Esophagus muscularis mucosa (tissue), 4 donors: ENCODE data around the gene EMID1. TPM values are rescaled to one million over a fixed set of nuclear protein-coding genes. Genes with fewer than 3 reads are reported as not detected.

ENCODE experiments used
- DNase-seq: peaks from one replicate; pipeline ENCODE4 v3.0.0-alpha.2; 2017; ENCODE audit errors: extremely low spot score
- H3K27ac ChIP-seq, 4 donors: fragments of 200-600 bp; sonication (generic); replicated peaks in 1 of 4; 1 replicate in 3 of 4; 2 replicates in 1 of 4; pipeline ENCODE4 v1.5.1; 2016 to 2019; ENCODE audit warnings: mild to moderate bottlenecking in 1 of 4
- H3K27me3 ChIP-seq, 4 donors: fragments of 200-600 bp; sonication (generic); one replicate each; pipeline versions ENCODE4 v1.5.1 to v1.6.0; 2016 to 2019
- H3K36me3 ChIP-seq, 4 donors: fragments of 200-600 bp; sonication (generic); one replicate each; pipeline ENCODE4 v1.5.1; 2016 to 2019
- H3K4me1 ChIP-seq, 4 donors: fragments of 200-600 bp; sonication (generic); one replicate each; pipeline ENCODE4 v1.5.1; 2016 to 2019
- H3K4me3 ChIP-seq, 4 donors: fragments of 200-600 bp; sonication (generic); 1 replicate in 2 of 4; 2 replicates in 2 of 4; pipeline ENCODE4 v1.5.1; 2016 to 2019; ENCODE audit warnings: mild to moderate bottlenecking in 4 of 4, moderate library complexity in 1 of 4
- H3K9me3 ChIP-seq, 4 donors: fragments of 200-600 bp; sonication (generic); 1 replicate in 3 of 4; 2 replicates in 1 of 4; pipeline ENCODE4 v1.5.1; 2016 to 2019
- CTCF ChIP-seq, 3 experiments: fragments of 200-600 bp in 2 of 3; fragments of 450-650 bp in 1 of 3; sonication (generic) in 2 of 3; IDR thresholded peaks; one replicate each; pipeline ENCODE4 v1.5.1; 2017 to 2019; ENCODE audit warnings: antibody characterized with exemption in 3 of 3, mild to moderate bottlenecking in 2 of 3, moderate library complexity in 1 of 3
- EP300 ChIP-seq: sonication (generic); formaldehyde crosslinking; IDR thresholded peaks from one replicate; pipeline ENCODE4 v1.6.1; 2017; ENCODE audit warnings: antibody characterized with exemption
- POLR2A ChIP-seq: fragments of 450-650 bp; IDR thresholded peaks from one replicate; pipeline ENCODE4 v1.6.1; 2017; ENCODE audit warnings: antibody characterized with exemption, moderate library complexity, mild to moderate bottlenecking, low read depth
- POLR2AphosphoS5 ChIP-seq, 2 donors: sonication (generic); formaldehyde crosslinking; IDR thresholded peaks; one replicate each; pipeline ENCODE4 v1.6.1; 2017; ENCODE audit warnings: antibody characterized with exemption in 2 of 2
- WGBS: methylation state at CpG from one replicate; pipeline ENCODE4 v1.1.5; 2018; 5-methylcytosine and 5-hydroxymethylcytosine counted together
- intact Hi-C: fragments of 100-400 bp; cut with DNase I; formaldehyde crosslinking; loops from one replicate; pipeline ENCODE4 v1.15.1; 2023
- total RNA-seq, 4 donors: library from RNA; depleted of rRNA; stranded (reverse); fragments of >200 nt; gene quantifications; one replicate each; pipeline versions ENCODE4 v1.1.0 to v1.2.1, GENCODE V29; 2016

The EMID1 gene
- total RNA-seq, 4 donors from 2014 or later = 0.65 to 4.0 (median 0.93) TPM

GRCh38 chr22:29256606-29257325 is 51.1 kb downstream of the EMID1 start:
- intact Hi-C loops = no loop called here
- H3K4me1 ChIP-seq = no peaks in the 10 kb centered on the region
- TF ChIP-seq EP300 (no peak), CTCF (IDR thresholded peaks at IDR 0.05) (no peak), POLR2AphosphoS5 (IDR thresholded peaks at IDR 0.05) (no peak), POLR2A (no peak)
- H3K27ac ChIP-seq = no peak overlapping the region
- no peaks in the 10 kb centered on the region for H3K9me3 ChIP-seq
- 74% methylated on average over 6 of the region's 8 CpGs for WGBS
- peaks cover 7 to 26% (median 22%) of the 10 kb centered on the region in 4 donors for H3K36me3 ChIP-seq
- no peak for DNase-seq
- H3K27me3 ChIP-seq = no peaks in the 10 kb centered on the region
- H3K4me3 ChIP-seq = no peak overlapping the region

DNA sequence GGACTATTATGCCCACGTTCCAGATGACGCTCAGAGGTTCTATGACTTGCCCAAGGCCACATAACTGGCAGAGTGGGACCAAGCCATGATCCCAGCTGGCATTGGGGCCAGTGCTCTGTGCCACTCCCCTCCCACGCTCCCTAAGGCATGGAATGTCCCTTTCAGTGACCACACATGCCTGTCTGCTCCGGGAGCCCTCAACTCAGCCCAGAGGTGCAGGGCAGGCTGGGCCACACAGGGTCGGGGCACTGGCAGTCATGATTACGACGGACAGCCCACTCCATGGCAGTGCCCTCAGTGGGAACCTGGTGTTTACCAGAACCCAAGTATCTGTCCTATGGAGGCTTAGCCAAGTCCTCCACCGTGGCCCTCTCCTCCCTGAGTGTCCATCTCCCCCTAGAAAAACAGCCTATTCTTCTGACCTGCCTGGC is 52.1 kb downstream of the EMID1 start:
- no peak overlapping the region for H3K4me3 ChIP-seq
- H3K27me3 ChIP-seq = no peaks in the 10 kb centered on the region
- H3K4me1 ChIP-seq = no peaks in the 10 kb centered on the region
- intact Hi-C loops = no loop called here
- peaks cover 7 to 26% (median 22%) of the 10 kb centered on the region in 4 donors for H3K36me3 ChIP-seq
- no peak for DNase-seq
- no peaks in the 10 kb centered on the region for H3K9me3 ChIP-seq
- TF ChIP-seq EP300 (no peak), CTCF (IDR thresholded peaks at IDR 0.05) (no peak), POLR2A (no peak), POLR2AphosphoS5 (IDR thresholded peaks at IDR 0.05) (no peak)
- H3K27ac ChIP-seq = no peak overlapping the region
- WGBS = 92% methylated on average over 7 of the region's 8 CpGs

- no peaks in the 10 kb centered on the region for H3K4me1 ChIP-seq
- H3K27me3 ChIP-seq = no peaks in the 10 kb centered on the region
- H3K27ac ChIP-seq = no peak overlapping the region
- no peak for DNase-seq
- no peak overlapping the region for H3K4me3 ChIP-seq
- TF ChIP-seq EP300 = no peak
- TF ChIP-seq CTCF (IDR thresholded peaks at IDR 0.05) = no peak
- no peak for TF ChIP-seq POLR2A
- H3K9me3 ChIP-seq = no peaks in the 10 kb centered on the region
- intact Hi-C loops = no loop called here
- H3K36me3 ChIP-seq = peaks cover 7 to 32% (median 26%) of the 10 kb centered on the region in 4 donors
- 100% methylated on average over 1 of the region's 17 CpGs for WGBS
Measured at GRCh38 chr22:29258407-29259252, 52.9 kb downstream of the EMID1 start.

DNA sequence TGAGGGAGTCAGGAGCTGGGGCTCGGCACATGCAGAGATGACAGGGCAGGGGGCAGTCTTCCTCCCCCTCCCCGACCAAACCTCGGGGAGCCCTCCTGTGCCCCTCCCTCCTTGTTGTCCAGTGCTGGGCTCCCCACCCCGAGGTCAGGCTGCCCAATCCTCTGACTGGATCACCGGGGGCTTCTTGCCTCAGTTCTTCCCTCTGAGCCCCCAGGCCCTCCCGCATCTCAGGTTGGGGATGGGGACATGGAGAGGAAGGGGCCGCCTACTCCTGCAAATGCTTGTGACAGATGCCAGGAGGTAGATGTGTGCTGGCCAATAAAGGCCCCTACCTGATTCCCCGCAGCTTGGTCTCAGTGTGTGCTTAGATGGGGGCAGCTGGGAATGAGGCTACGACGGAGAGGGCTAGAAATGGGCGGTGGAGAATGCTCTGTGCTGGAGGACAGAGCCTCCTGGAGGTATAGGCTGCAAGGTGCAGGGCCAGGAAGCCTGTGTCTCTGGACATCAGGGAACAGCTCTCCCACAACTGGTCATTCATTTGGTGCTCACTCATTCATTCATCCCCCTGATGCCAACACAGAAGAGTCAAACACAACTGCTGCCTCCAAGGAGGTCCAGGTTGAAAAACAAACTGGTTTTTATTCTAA is 53.7 kb downstream of the EMID1 start:
- Histone ChIP-seq H3K27me3 (no peaks in the 10 kb centered on the region), H3K9me3 (no peaks in the 10 kb centered on the region), H3K36me3 (peaks cover 7 to 39% (median 33%) of the 10 kb centered on the region in 4 donors), H3K4me1 (no peaks in the 10 kb centered on the region), H3K27ac (no peak overlapping the region), H3K4me3 (no peak overlapping the region)
- 90% methylated on average over 10 of the region's 11 CpGs for WGBS
- intact Hi-C loops = no loop called here
- no peak for DNase-seq
- no peak for TF ChIP-seq EP300
- TF ChIP-seq POLR2A = no peak
- TF ChIP-seq CTCF (IDR thresholded peaks at IDR 0.05) = no peak
- no peak for TF ChIP-seq POLR2AphosphoS5 (IDR thresholded peaks at IDR 0.05)
